GM12892 (cell line): ENCODE results near the gene RSPH4A.

ENCODE experiments used
- POLR2A ChIP-seq: IDR thresholded peaks from 2 replicates; pipeline ENCODE4 v1.6.1; 2011; ENCODE audit warnings: low read depth, low read length, control low read depth
- POLR2AphosphoS5 ChIP-seq: IDR thresholded peaks from 2 replicates; pipeline ENCODE4 v1.6.1; 2011; ENCODE audit warnings: low read depth, low read length, control low read depth

- no peak for TF ChIP-seq POLR2A
- TF ChIP-seq POLR2AphosphoS5 = no peak
Observed at GRCh38 chr6:116568111-116568510, 48.2 kb upstream of the RSPH4A start.
